Measurements from ENCODE around the gene ACSS1.

ACSS1 gene

DNA sequence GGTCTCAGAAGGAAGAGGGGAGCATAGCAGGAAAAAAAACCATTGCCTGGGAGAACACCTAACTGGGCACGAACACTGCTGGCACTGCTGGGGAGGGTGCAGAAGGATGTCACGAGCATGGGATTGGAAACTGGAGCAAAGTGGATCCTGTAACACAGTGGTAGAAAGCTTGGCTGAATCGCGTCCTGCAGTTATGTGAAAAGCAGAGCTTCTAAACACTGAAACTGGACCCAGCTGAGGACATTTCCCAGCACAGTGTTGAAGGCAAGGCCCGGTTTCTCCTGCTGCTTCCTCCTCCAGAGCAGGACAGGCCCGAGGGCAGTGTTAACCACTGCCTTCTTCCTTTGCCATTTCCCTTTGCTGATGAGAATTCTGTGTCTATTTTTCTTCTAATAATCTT is 72.1 kb downstream of the ACSS1 start:
- ChIA-PET POLR2A (no interaction called here), CTCF (interaction anchor here (0.9 kb wide), 1 partner anchor 39 kb away, joined by 3 read pairs; no protein-coding TSS in a partner anchor)
- no peak overlapping the region for H3K4me3 ChIP-seq (ENCODE audit: low read depth, low read length)
- no peak for TF ChIP-seq CTCF (IDR thresholded peaks at IDR 0.05; ENCODE audit: insufficient read depth, low read length, missing control alignments)
- no peak for DNase-seq (ENCODE audit: low read depth, low spot score)

DNA sequence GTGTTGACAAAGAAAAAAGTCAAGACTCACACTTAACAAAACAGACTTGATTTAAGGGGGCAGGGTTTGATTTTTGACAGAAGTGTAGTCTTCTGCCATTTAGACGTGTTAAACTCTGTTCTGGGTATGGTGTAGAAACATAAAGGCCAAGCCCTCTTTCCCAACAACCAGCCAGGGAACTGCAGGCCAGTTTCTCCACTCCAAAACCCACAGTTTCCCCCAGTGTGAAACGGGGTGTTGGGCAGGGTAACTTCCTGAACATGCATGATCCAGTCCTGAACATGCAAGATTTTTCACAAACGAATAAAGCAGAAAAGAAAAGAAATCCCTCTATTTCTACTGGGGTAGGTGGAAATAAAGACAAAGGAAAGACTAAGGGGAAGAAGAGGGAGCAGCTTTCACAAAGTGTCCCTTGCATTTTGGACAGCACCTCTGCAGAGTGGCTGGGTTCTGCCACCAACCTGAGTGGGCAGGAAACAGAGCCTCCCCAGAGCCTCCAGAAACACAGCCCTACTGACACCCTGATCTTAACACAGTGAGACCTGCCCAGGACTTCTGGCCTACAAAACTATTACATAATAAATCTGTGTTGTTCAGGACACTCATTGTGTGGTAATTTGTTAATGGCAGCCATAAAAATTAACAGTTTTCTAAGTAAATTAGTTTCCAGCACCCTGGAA is 72.8 kb downstream of the ACSS1 start:
- TF ChIP-seq CTCF (IDR thresholded peaks at IDR 0.05; ENCODE audit: insufficient read depth, low read length, missing control alignments), result no peak
- POLR2A ChIA-PET, result no interaction called here
- no peak overlapping the region for H3K4me3 ChIP-seq (ENCODE audit: low read depth, low read length)
- DNase-seq (ENCODE audit: low read depth, low spot score), result no peak
- CTCF ChIA-PET, result interaction anchor here (2.2 kb wide), 1 partner anchor 9 kb away, joined by 11 read pairs; no protein-coding TSS in a partner anchor

- TF ChIP-seq CTCF (IDR thresholded peaks at IDR 0.05; ENCODE audit: insufficient read depth, low read length, missing control alignments), result no peak
- ChIA-PET POLR2A (no interaction called here), CTCF (interaction anchor here (2.2 kb wide), 1 partner anchor 10 kb away, joined by 11 read pairs; no protein-coding TSS in a partner anchor)
- no peak overlapping the region for H3K4me3 ChIP-seq (ENCODE audit: low read depth, low read length)
- DNase-seq (ENCODE audit: low read depth, low spot score), result no peak
Measured at GRCh38 chr20:24983896-24984295, 74.0 kb downstream of the ACSS1 start.

DNA sequence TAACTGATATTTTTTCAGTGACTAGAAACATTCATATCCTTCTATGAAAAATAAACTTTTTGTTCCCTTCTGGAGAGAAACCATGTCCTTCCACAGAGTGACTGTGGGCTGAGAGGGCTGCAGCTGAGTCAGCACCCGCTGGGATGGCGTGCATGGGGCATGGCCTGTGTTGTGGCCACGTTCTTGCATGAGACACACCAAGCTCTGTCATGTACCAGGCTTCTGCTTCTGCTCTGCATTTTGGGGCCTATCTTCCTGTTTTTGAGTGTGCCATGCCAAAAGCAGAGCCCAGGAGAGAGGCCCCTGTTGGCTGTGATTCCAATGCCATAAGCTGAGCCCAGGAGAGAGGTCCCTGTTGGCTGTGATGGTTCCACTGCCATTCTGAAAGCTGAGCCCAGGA is 76.1 kb downstream of the ACSS1 start:
- H3K4me3 ChIP-seq (ENCODE audit: low read depth, low read length), result no peak overlapping the region
- TF ChIP-seq CTCF (IDR thresholded peaks at IDR 0.05; ENCODE audit: insufficient read depth, low read length, missing control alignments), result no peak
- ChIA-PET POLR2A (no interaction called here), CTCF (interaction anchor here (1.3 kb wide), 1 partner anchor 12 kb away, joined by 5 read pairs; no protein-coding TSS in a partner anchor)
- no peak for DNase-seq (ENCODE audit: low read depth, low spot score)

DNA sequence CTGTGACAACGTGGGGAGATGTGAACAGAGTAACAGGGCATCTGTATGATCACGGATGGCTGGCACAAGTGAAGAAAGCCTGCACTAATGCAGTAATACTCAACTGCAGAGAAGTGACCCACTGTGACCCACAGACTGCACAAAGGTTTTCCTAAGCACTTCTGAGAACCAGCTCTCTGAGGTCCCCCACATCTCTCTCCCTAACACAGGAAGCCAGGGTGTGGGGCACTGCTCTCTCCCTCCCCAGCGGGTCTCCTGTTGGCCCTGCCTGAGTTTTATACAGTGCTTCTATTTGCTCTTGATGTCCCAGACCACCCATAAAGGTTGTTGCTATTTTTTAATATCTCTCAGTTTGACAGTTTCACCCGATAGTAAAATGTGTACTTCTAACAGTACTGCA is 76.7 kb downstream of the ACSS1 start:
- no peak for DNase-seq (ENCODE audit: low read depth, low spot score)
- TF ChIP-seq CTCF (IDR thresholded peaks at IDR 0.05; ENCODE audit: insufficient read depth, low read length, missing control alignments), result no peak
- CTCF ChIA-PET, result interaction anchor here (1.3 kb wide), 1 partner anchor 13 kb away, joined by 5 read pairs; no protein-coding TSS in a partner anchor
- H3K4me3 ChIP-seq (ENCODE audit: low read depth, low read length), result no peak overlapping the region
- POLR2A ChIA-PET, result no interaction called here

DNA sequence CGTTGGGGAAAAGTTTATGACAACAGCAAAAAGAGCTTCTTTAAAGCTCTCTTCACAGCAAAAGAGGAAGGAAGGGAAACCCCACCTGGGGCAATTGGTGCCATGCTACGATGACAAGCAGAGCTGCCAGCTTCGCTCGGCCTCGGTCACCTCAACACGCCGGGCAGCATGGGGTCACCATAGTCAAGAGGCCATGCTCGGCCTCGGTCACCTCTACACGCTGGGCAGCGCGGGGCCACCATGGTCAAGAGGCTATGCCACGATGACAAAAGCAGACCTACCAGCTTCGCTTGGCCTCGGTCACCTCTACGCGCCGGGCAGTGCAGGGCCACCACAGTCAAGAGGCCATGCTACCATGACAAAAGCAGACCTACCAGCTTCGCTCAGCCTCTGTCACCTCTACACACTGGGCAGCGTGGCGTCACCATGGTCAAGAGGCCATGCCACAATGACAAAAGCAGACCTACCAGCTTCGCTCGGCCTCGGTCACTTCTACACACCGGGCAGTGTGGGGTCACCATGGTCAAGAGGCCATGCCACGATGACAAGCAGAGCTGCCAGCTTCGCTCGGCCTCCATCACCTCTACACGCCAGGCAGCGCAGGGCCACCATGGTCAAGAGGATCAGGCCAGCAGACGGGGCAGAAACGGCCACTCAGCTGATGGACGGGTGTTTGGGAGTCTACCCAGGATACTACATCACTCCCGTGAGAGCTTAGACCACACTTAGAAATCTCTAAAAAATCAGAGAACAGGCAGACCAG is 77.5 kb downstream of the ACSS1 start:
- no peak overlapping the region for H3K4me3 ChIP-seq (ENCODE audit: low read depth, low read length)
- DNase-seq (ENCODE audit: low read depth, low spot score), result no peak
- CTCF ChIA-PET, result no interaction called here
- POLR2A ChIA-PET, result no interaction called here
- TF ChIP-seq CTCF (IDR thresholded peaks at IDR 0.05; ENCODE audit: insufficient read depth, low read length, missing control alignments), result no peak
